Right kidney (tissue), 1 donor: Measurements from ENCODE around the gene DPH2.

Experiments used
- DNase-seq: peaks from one replicate; pipeline ENCODE4 v3.0.0-alpha.2; 2016

DPH2 gene

GRCh38 chr1:43983253-43983899 lies 13.6 kb downstream of the DPH2 start:
- DNase-seq = peak; percentile 33

- no peak for DNase-seq
Measured at GRCh38 chr1:43984855-43985254, 15.0 kb downstream of the DPH2 start.

GRCh38 chr1:43985984-43986595 lies 16.3 kb downstream of the DPH2 start:
- DNase-seq = no peak

- DNase-seq = no peak
Measured at GRCh38 chr1:43986712-43987111, 16.9 kb downstream of the DPH2 start.

- no peak for DNase-seq
Measured at GRCh38 chr1:43987159-43987902, 17.5 kb downstream of the DPH2 start.

- no peak for DNase-seq
Measured at GRCh38 chr1:43990271-43991199, 20.7 kb downstream of the DPH2 start.

GRCh38 chr1:43991200-43991475 lies 21.3 kb downstream of the DPH2 start:
- peak; percentile 81 for DNase-seq

GRCh38 chr1:43991476-43992231 lies 21.8 kb downstream of the DPH2 start, which contains the start of gene CCDC24:
Gene CCDC24, plus strand, starts transcription at chr1:43991599. Its CDS starts 280 bp downstream, at chr1:43991879.
- DNase-seq = peak; percentile 83

- no peak for DNase-seq
Measured at GRCh38 chr1:43992232-43992995, 22.6 kb downstream of the DPH2 start.

GRCh38 chr1:43993206-43993914 lies 23.6 kb downstream of the DPH2 start:
- DNase-seq = no peak

GRCh38 chr1:43994071-43994470 lies 24.3 kb downstream of the DPH2 start:
- DNase-seq = no peak

- no peak for DNase-seq
Measured at GRCh38 chr1:43994794-43995790, 25.3 kb downstream of the DPH2 start.

GRCh38 chr1:43995984-43996732 lies 26.3 kb downstream of the DPH2 start:
- no peak for DNase-seq

- no peak for DNase-seq
Measured at GRCh38 chr1:43996733-43997115, 26.9 kb downstream of the DPH2 start.

GRCh38 chr1:43997295-43997999 lies 27.6 kb downstream of the DPH2 start:
- DNase-seq = no peak

- no peak for DNase-seq
Measured at GRCh38 chr1:43998000-43998378, 28.2 kb downstream of the DPH2 start.

GRCh38 chr1:43999455-43999854 lies 29.6 kb downstream of the DPH2 start:
- DNase-seq = no peak
